Thyroid gland (tissue), 4 donors: Measurements from ENCODE around the gene HMOX2.

Experiments
- CTCF ChIP-seq, 6 experiments: fragments of 200-600 bp in 3 of 6; fragments of 450-650 bp in 3 of 6; sonication (generic) in 3 of 6; IDR thresholded peaks; one replicate each; pipeline ENCODE4 v1.5.1; 2016 to 2019; ENCODE audit warnings: antibody characterized with exemption in 6 of 6, mild to moderate bottlenecking in 2 of 6, inconsistent platforms in 1 of 6, moderate library complexity in 1 of 6
- POLR2A ChIP-seq, 2 donors: fragments of 450-650 bp; IDR thresholded peaks; one replicate each; pipeline ENCODE4 v1.6.1; 2017; ENCODE audit warnings: antibody characterized with exemption in 2 of 2, mild to moderate bottlenecking in 2 of 2, moderate library complexity in 1 of 2

- TF ChIP-seq CTCF (IDR thresholded peaks at IDR 0.05) (no peak), POLR2A (IDR thresholded peaks at IDR 0.05) (no peak)
Observed at GRCh38 chr16:4498546-4499195, 22.5 kb downstream of the HMOX2 start.
